Smooth muscle cell (in vitro differentiated cells): ENCODE data around the gene TAF9. TPM values are rescaled to one million over a fixed set of nuclear protein-coding genes. Genes with fewer than 3 reads are reported as not detected.

ENCODE experiments used
- DNase-seq: peaks from one replicate; lab custom pipeline; 2025; ENCODE audit not compliant: unreplicated experiment; lab: John Stamatoyannopoulos, UW
- H2AFZ ChIP-seq: fragments of 200-600 bp; sonication (generic); 2 replicates; pipeline ENCODE4 v1.6.0; 2016; ENCODE audit warnings: antibody characterized with exemption, low read depth, mild to moderate bottlenecking
- H3F3A ChIP-seq: fragments of 200-600 bp; sonication (generic); 2 replicates; pipeline ENCODE4 v1.6.0; 2017; ENCODE audit warnings: antibody characterized with exemption, low read depth
- H3K27ac ChIP-seq: fragments of 200-600 bp; sonication (generic); 2 replicates; pipeline ENCODE4 v1.5.1; 2016; ENCODE audit warnings: low read depth, mild to moderate bottlenecking
- H3K27me3 ChIP-seq: fragments of 200-600 bp; sonication (generic); 2 replicates; pipeline ENCODE4 v1.6.1; 2016; ENCODE audit warnings: low read depth, mild to moderate bottlenecking
- H3K36me3 ChIP-seq: fragments of 200-600 bp; sonication (generic); 2 replicates; pipeline ENCODE4 v1.5.1; 2016; ENCODE audit warnings: low read depth
- H3K4me1 ChIP-seq: fragments of 200-600 bp; sonication (generic); 2 replicates; pipeline ENCODE4 v1.5.1; 2016; ENCODE audit warnings: low read depth
- H3K4me2 ChIP-seq: fragments of 200-600 bp; sonication (generic); 2 replicates; pipeline ENCODE4 v1.6.0; 2016; ENCODE audit warnings: mild to moderate bottlenecking
- H3K4me3 ChIP-seq: fragments of 200-600 bp; sonication (generic); 2 replicates; pipeline ENCODE4 v1.5.1; 2016; ENCODE audit warnings: mild to moderate bottlenecking
- H3K79me2 ChIP-seq: fragments of 200-600 bp; sonication (generic); 2 replicates; pipeline ENCODE4 v1.6.0; 2016; ENCODE audit warnings: low read depth, mild to moderate bottlenecking
- H3K9ac ChIP-seq: fragments of 200-600 bp; sonication (generic); 2 replicates; pipeline ENCODE4 v1.6.0; 2016; ENCODE audit warnings: low read depth
- H3K9me3 ChIP-seq: fragments of 200-600 bp; sonication (generic); replicated peaks from 2 replicates; pipeline ENCODE4 v1.5.1; 2016; ENCODE audit warnings: low read depth
- H4K20me1 ChIP-seq: fragments of 200-600 bp; sonication (generic); 2 replicates; pipeline ENCODE4 v1.6.0; 2016; ENCODE audit warnings: low read depth
- CTCF ChIP-seq: fragments of 200-600 bp; sonication (generic); IDR thresholded peaks from 2 replicates; pipeline ENCODE4 v1.5.1; 2017; ENCODE audit warnings: borderline replicate concordance, mild to moderate bottlenecking, antibody characterized with exemption; ENCODE audit not compliant: insufficient read depth, poor library complexity, severe bottlenecking
- WGBS: methylation state at CpG from one replicate; pipeline ENCODE4 v1.1.7; 2016; ENCODE audit warnings: low lambda C conversion rate; 5-methylcytosine and 5-hydroxymethylcytosine counted together
- polyA plus RNA-seq: library from polyadenylated mRNA; unstranded; fragments of >200 nt; fragmentation: Nextera tagmentation; extraction: Ambion mirVana; gene quantifications from 2 replicates; pipeline ENCODE4 v1.2.1, GENCODE V29; 2016
- total RNA-seq: library from RNA; depleted of rRNA; stranded (reverse); fragments of >200 nt; gene quantifications from 2 replicates; pipeline ENCODE4 v1.2.3, GENCODE V29; 2014

Gene TAF9
- total and polyA plus RNA-seq, 2 experiments from 2014 or later: 67.2 to 68.2 TPM

DNA sequence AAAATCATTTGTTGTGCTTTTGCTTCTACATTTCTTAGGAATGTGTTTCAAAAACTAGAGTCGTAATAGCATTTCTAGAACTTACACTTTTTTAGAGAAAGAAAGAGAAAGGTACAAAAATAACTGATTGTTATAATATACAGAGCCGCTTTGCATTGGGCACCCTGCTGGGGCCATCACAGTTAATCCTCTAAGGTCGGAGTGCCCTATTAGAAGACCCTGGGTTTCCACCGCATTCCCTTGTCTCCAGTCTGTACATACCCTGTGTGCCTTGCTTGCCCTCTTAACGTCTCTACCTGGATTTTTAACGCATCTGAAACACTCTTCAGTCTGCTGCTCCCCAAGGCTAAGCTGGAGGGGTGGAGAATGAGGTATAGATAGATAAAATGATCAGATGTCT, 46.9 kb upstream of the TAF9 start:
- TF ChIP-seq CTCF: no peak
- H3K4me3 ChIP-seq: peak overlapping the region; percentile 63

DNA sequence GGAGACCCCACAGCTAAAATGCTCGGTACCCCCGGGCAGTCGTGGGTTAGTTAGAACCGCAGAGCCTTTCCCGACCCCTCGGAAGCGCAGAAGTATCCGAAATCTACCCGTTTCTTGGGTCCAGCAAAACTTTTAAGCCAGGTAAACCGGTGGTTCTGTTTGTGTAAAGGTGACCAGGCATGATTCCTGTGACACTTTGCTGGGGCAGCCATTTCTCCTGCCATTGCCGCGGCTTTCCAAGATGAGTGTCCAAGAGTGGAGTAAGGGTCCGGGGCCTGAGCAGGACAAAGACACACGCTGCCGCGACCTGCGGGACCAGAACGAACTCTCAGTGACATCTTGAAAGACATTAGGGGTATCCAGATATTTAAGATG, 46.3 kb upstream of the TAF9 start:
- DNase-seq: no peak
- peak overlapping the region; percentile 63 for H3K4me3 ChIP-seq
- WGBS: 6% methylated on average over 18 of the region's 18 CpGs

More for the DNA sequence above, 46.9 kb upstream of the TAF9 start:
- Histone ChIP-seq H2AFZ (peak overlapping the region; percentile 68), H3K36me3 (no peaks in the 10 kb centered on the region), H3K27ac (no peak overlapping the region), H3K4me2 (peak overlapping the region; percentile 92), H4K20me1 (no peaks in the 10 kb centered on the region), H3K79me2 (no peaks in the 10 kb centered on the region), H3F3A (peaks cover 5% of the 10 kb centered on the region), H3K9ac (peak overlapping the region; percentile 56), H3K4me1 (peaks cover 8% of the 10 kb centered on the region), H3K9me3 (no peaks in the 10 kb centered on the region), H3K27me3 (peaks cover 23% of the 10 kb centered on the region)
- 35% methylated on average over 6 of the region's 6 CpGs for WGBS
- no peak for DNase-seq

DNA sequence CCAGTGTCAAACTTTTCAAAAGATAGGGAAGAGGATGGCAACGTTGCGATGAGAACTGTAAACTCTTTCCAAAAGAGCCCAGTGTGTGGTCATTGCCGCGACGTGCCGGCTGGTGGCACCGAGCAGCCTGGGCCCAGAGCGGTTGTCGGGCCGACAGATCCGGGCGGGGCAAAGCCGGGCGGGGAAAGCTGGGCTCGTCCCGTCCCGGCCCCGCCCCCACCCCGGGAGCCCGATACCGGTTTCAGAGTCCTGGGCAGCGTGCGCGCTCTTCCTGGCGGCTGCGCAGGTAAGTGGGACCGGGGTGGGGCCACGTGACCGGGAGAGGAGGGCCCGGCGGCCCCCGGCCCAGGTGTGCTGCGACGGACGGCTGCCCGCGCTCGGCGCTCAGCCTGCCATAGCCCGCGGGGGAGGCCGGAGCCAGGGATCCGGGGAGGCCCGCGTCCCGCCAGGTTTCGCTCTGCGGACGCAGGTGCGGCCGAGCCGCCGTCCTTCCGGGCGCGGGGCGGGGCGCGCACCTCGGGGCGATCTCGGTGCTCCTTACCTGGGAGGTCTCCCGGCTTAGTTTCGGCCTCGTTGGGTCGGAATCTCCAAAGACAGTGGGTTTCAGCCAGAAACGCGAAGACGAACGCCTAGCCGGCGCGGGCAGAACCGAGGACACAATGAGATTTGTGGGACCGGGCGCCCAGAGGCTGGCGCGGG, 45.7 kb upstream of the TAF9 start, which contains the start of gene MARVELD2:
MARVELD2 (plus strand) TSS at position 232 of the 699 bp plus-strand sequence. CDS start 4,270 bp downstream, outside the sequence.
- Histone ChIP-seq H3K9ac (peak within 1 kb of the TSS; percentile 56), H3F3A (peaks cover 5% of the 10 kb centered on the region), H3K4me3 (peak within 1 kb of the TSS; percentile 63), H3K79me2 (no peaks in the 10 kb centered on the region), H3K36me3 (no peaks in the 10 kb centered on the region), H3K4me2 (peak within 1 kb of the TSS; percentile 92), H3K4me1 (peaks cover 8% of the 10 kb centered on the region), H3K9me3 (no peaks in the 10 kb centered on the region), H4K20me1 (no peaks in the 10 kb centered on the region), H3K27ac (peak within 1 kb of the TSS; percentile 18), H2AFZ (peak within 1 kb of the TSS; percentile 68), H3K27me3 (peaks cover 23% of the 10 kb centered on the region)
- DNase-seq: peak; percentile 6
- WGBS: 3% methylated on average over 59 of the region's 78 CpGs
- TF ChIP-seq CTCF: peak; percentile 15

More for the DNA sequence above, 46.3 kb upstream of the TAF9 start:
- peaks cover 23% of the 10 kb centered on the region for H3K27me3 ChIP-seq
- H3K4me2 ChIP-seq: peak overlapping the region; percentile 92
- no peaks in the 10 kb centered on the region for H3K79me2 ChIP-seq
- no peak for TF ChIP-seq CTCF
- H3K9ac ChIP-seq: peak overlapping the region; percentile 56
- peaks cover 5% of the 10 kb centered on the region for H3F3A ChIP-seq
- peaks cover 8% of the 10 kb centered on the region for H3K4me1 ChIP-seq
- H3K27ac ChIP-seq: peak overlapping the region; percentile 18
- H3K9me3 ChIP-seq: no peaks in the 10 kb centered on the region
- H3K36me3 ChIP-seq: no peaks in the 10 kb centered on the region
- H2AFZ ChIP-seq: peak overlapping the region; percentile 68
- H4K20me1 ChIP-seq: no peaks in the 10 kb centered on the region
